HG02798 (cell line): ENCODE data around the gene PRRC2A.

Source experiments
- ATAC-seq: cut with Tn5 transposase; IDR thresholded peaks from one replicate; pipeline ENCODE4 v1.9.1; 2021; ENCODE audit warnings: mild to moderate bottlenecking; ENCODE audit not compliant: unreplicated experiment, poor library complexity

Gene PRRC2A

DNA sequence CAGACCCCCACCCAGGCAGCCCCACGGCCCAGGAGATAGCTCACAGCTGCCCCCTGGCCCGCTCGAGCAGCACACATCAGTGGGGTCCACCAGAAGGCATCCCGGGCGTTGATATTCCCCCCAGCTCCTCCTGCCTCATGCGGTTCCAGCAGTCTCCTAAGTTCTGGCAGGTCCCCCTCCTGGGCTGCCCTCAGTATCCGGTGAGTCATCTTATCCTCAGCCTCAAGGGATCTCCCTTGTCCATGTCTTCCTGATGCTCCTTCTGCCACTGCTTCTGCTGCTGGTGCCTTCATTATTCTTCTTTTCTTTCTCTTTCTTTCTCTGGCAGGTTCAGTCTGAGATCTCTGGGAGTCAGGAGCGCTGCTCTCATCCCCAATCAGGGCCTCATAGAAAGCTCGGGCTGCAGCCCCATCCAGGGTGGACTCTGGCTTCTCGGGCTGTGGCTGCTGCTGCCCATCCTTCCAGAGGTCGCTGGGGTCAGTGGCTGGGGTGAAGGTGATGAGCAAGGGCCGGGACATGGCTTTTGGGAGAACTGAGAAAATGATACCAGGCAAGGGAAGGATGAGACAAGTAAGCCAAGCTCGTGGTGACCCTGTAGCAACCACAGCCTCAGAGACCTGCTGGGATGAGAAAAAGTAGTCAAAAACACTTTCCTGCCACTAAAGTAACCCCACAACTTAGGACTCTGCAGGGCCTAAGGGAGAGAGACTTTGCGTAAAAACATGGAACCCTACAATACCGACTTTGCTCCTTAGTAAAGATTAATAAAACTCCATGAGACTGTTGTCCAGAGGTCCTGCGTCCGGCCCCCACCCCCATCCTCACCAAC, 43.7 kb downstream of the PRRC2A start:
- ATAC-seq: no peak

DNA sequence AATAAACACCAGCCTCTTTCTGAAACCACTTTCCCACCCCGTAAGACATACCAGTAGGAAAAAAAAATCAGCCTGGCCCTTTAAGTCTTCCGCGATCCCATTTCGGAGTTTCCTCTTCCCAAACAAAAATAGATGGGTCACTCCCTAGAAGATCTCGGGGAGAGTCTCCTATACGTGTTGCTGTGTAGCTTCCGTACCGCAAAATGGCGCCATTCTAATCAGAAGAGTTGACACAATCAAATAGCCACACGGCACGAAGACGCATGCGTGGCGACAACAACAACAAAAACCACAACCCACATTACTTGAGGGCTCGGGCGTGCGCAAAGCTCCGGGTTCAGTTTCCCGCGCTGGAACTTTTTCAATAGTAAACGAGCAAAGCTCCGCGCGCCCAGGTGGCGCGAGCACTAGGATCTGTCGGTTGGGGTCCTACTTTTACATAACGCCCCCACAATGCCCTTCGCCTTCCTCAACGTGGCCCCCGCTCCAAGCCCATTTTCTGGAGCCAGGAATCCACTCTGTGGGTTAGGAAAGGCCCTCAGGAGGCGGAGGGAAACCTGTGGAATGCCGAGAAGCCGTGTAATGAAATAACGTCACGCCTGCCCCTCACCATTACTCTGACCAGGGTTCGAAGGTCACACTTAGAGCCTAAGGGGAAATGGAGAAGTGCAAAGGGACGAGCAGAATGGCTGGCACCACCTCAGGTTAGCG, 44.4 kb downstream of the PRRC2A start, which contains the start of gene GPANK1:
GPANK1 (minus strand) TSS at position 208 of the 711 bp plus-strand sequence. CDS start 519 bp downstream, outside the sequence.
- peak; percentile 33 for ATAC-seq

DNA sequence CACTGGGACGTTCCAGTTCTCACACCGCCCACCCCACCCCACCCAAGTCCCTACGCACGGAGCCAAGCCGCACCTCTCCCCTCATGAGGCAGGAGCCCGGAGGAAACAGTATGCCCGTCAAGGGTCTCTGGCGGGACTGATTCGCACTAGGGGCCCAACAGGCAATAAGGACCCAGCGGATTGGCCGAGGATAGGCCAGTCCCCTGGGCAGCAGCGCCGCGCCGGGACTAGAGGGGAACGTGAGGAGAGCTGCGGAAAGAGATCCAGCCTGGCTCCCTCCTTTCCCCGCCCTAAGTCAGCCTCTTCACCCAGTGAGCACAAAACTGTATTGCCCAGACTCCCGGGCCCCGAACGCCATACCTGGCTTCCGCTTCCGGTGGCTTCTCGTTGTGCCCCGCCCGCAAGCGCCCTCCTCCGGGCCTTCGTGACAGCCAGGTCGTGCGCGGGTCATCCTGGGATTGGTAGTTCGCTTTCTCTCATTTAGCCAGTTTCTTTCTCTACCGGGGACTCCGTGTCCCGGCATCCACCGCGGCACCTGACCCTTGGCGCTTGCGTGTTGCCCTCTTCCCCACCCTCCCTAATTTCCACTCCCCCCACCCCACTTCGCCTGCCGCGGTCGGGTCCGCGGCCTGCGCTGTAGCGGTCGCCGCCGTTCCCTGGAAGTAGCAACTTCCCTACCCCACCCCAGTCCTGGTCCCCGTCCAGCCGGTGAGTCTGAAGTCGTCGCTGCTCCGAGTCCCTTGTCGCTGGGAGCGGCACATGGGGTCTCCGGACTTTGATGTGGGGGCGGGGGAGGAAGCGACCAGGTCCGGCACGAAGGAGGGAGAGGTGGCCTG, 45.2 kb downstream of the PRRC2A start, which contains the start of gene CSNK2B:
CSNK2B (plus strand) TSS at position 580 of the 836 bp plus-strand sequence. CDS start 752 bp downstream, outside the sequence.
- peak; percentile 85 for ATAC-seq

DNA sequence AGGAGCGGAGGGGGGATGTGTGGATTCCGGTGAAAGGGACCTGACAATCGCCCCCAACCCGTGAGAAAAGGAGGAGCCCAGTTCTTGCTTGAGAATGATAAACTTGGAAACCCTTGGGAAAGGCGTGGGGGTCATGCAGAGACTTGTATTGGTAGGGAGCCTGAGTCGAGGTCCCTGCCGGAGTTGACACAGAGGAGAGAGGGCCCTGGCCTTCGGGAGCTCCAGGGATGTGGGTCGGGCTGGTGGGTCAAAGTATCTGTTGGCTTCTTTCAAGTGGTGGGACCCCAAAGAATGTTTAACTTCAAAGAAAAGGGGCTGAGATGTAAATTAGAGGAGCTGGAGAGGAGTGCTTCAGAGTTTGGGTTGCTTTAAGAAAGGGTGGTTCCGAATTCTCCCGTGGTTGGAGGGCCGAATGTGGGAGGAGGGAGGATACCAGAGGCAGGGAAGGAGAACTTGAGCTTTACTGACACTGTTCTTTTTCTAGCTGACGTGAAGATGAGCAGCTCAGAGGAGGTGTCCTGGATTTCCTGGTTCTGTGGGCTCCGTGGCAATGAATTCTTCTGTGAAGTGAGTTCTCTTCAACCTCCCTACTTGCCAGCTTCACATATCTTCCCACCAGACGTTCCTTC, 45.9 kb downstream of the PRRC2A start:
- ATAC-seq: no peak

DNA sequence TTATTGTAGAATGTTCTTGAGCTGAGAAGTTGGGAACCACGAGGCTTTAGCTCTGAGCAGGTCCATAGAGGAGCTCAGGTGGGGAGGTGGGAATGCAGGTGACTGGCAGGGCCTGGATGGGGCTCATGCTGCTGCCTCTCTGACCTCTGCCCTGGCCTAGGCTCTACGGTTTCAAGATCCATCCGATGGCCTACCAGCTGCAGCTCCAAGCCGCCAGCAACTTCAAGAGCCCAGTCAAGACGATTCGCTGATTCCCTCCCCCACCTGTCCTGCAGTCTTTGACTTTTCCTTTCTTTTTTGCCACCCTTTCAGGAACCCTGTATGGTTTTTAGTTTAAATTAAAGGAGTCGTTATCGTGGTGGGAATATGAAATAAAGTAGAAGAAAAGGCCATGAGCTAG, 49.2 kb downstream of the PRRC2A start, which contains the start of gene LY6G5B:
LY6G5B (plus strand) TSS at position 301 of the 400 bp plus-strand sequence. CDS start 975 bp downstream, outside the sequence.
- no peak for ATAC-seq

DNA sequence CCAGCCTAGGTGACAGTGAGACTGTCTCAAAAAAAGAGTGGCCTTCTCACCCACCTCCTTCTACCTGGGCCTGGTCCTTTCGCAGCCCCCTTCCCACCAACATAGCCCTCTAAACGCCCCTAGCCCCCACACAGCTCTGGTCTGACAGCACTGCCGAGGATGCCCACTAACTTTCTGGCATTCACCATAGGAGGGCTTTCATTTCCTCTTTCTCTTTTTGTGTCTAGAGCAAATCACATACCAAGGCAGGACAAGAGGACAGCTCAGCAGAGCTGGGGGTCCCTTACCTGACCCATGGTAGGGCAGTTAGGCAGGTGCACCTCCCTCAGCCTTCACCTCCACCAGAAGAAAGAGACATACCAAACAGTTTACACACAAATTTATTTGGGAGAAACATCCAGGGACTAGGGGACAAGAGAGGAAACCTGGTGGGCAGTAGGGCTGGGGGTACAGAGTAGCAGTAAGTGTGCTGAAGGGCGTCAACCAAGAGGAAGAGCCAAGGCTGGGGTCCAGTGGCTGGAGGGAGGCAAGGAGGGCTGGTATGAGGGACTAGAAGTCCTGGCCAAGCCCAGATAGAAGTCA, 55.9 kb downstream of the PRRC2A start:
- ATAC-seq: no peak

DNA sequence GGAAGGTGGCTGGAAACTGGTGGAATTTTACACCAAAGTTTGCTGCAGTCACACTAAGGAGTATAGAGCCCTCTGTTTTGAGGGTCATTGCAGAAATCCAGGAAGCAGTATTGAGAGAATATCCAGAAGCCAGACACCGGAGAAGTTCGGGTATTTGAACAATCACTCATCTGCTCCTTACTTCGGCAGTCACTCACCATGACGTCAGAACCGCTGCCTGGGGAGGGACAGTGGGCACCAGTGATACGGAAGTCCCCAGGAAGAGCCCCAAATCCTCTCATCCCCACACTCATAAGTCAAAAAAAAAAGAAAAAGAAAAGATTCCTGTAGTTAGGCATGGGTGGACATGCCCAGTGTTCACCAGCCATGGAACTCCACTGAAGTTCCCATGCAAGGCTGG, 56.4 kb downstream of the PRRC2A start:
- no peak for ATAC-seq

DNA sequence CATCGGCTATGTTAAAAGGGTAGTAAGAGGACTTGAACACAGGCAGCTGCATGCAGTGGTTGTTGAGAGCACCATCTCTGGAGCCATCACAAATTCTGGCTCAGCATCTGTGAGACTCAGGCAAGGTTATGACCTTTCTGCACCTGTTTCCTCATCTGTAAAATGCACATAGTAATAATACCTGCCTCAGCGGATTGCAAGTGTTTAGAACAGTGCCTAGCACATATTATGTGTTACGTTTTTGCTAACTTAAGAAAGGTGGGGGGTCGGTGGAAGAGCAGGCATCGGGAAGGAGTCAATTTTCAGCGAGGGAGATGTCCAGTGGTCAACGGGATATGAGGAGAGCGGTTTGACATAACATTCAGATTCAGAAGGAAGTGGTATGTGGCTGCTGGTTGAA, 57.4 kb downstream of the PRRC2A start:
- ATAC-seq: no peak

DNA sequence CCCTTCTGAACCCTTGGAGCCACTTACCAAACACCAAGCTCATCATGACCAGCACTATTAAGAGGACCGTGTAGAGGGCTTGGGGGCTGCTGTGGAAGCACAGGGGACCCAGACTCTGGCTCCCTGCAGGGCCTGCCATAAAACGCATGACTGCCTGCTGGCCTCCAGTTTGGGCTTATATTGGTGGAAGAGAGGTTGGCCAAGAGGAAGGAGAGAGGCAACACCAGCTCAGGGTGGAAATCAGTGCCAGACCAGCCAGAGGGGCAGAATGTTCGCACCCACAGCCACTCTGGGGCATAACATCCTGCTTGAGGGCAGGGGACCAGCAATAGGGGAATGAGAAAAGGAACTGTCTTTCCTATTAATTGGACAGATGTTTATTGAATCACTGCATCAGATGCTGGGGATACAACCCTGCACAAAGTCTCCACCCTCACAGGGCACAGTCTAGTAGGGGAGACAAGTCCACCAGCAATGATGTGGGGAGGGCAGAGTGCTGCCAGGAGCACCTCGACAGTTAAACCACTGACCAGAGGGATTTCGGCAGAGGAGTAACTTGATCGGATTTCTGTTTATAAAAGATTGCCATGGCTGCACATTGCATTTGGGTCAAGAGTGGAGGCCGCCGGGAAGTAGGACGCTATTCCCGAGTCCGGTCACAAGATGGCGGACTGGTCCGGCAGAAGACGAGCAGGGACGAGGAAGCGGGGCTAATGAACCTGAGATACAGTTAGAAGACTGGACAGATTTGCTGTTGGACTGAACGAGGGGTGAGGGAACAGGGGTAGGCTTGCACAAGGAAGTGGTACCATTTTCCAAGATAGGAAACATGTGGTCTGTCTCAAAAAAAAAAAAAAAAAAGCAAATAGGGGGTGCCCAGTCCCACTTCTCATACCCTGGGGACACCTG, 60.0 kb downstream of the PRRC2A start, which contains the start of gene LY6G5C:
LY6G5C (minus strand) TSS at position 842 of the 909 bp plus-strand sequence; CDS start at position 148, 694 bp downstream.
- ATAC-seq: peak; percentile 54

DNA sequence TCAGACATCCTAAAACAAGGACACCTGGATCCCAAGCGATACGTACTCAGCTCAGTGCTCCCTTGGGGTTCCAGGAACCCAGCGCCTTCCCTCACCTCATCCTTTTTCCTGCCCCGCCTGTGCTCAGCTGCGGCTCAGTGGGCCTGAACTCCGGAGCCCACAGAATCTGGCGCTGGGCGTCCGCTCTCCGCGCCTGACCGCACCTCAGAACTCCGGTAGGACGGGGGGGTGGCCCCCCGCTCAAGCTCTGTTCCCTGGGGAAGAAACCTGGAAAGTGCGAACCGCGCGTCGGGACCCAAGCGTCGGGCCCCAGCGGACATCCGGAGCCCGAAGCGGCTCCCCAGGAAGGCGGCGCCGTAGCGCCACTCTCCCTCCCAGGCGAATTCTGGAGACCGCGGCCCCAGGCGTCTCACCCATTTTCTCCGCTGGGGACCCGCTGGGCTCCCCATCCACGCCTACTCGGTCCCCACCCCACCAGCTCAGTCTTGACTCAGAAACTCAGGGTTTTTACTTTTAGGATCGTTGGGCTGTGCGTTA, 60.7 kb downstream of the PRRC2A start:
- peak; percentile 33 for ATAC-seq

DNA sequence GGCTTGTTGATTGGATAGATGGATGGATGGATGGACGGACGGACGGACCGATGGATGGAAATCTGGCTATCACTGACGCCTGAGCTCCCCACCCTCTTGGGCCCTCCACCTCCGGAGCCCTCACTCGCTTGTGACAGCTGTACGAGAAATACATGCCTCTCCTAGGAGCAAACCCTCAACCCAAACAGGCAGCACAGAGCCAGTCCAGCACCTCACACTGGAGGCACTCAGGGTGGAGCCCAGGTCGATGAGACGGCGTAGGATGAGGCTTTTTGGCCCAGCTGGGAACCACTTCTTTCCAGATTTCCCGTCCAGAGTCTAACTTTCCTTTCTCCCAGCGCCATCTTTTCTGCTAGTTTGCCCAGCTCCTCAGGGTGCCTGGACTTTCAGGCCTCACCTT, 63.1 kb downstream of the PRRC2A start:
- ATAC-seq: no peak

DNA sequence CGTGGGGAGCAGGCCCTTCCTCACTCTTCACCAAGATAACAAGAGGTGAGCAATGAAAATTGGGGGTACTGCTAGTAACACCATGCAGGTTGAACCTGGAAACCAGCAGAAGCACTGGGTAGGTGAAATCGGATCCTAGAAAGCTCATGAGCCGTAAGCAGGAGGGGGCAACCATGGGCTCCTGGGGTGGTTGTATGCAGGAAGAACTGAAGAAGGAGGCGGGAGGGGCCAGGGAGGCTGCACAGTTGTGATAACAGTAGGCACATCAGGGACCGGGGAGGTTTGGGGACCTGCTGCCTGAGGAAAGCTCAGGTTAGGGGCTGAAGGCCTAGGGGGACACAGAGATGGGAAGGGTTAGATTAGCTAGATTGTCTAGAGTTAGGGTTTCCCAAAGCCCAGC, 66.0 kb downstream of the PRRC2A start:
- no peak for ATAC-seq

DNA sequence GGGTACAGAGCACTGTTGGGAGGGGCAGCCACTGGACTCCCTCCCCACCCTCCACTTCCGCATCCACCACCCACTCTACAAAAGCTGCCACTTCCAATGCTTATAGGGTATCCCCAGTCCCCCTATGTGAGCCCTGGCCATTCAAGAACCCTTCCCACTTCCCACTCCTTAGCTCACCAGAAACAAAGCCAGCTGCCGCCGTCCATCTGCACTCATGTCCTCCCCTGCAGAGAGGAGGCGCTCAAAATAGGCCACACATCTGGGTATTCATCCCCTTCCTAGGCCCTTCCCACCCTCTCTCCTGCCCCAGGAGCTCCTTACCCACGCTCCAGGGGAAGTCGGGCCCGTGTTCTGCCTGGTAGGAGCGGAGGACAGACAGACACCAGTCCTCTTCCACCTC, 66.8 kb downstream of the PRRC2A start:
- ATAC-seq: no peak
